Psoas muscle (tissue), 8 donors: ENCODE data around the gene CPSF7. TPM values are rescaled to one million over a fixed set of nuclear protein-coding genes. Genes with fewer than 3 reads are reported as not detected.
A peak's percentile ranks its signal among the peaks of the same experiment; 100 is the strongest.

Experiments
- ATAC-seq, 4 donors: fragments of 200-7000 bp; cut with Tn5 transposase; one replicate each; pipeline ENCODE4 v1.9.1; 2020; ENCODE audit warnings: moderate library complexity in 3 of 4, mild to moderate bottlenecking in 2 of 4
- DNase-seq, 2 donors: peaks; one replicate each; pipeline ENCODE4 v3.0.0-alpha.2; 2020
- H3K27ac ChIP-seq: fragments of 200-600 bp; one replicate; pipeline ENCODE4 v1.8.0; 2022
- H3K27me3 ChIP-seq, 3 donors: fragments of 200-600 bp in 1 of 3; one replicate each; pipeline versions ENCODE4 v1.6.1 to v1.8.0; 2013 to 2022; ENCODE audit warnings: low read length in 2 of 3, mild to moderate bottlenecking in 2 of 3, moderate library complexity in 1 of 3; ENCODE audit not compliant: insufficient read depth in 3 of 3
- H3K36me3 ChIP-seq, 2 donors: fragments of 200-600 bp in 1 of 2; one replicate each; pipeline versions ENCODE4 v1.6.1 to v1.8.0; 2013 to 2022; ENCODE audit warnings: low read depth in 1 of 2, mild to moderate bottlenecking in 1 of 2, moderate library complexity in 1 of 2; ENCODE audit not compliant: insufficient read depth in 1 of 2
- H3K4me1 ChIP-seq: fragments of 200-600 bp; one replicate; pipeline ENCODE4 v1.8.0; 2022
- H3K4me3 ChIP-seq: fragments of 200-600 bp; one replicate; pipeline ENCODE4 v1.8.0; 2022; ENCODE audit warnings: mild to moderate bottlenecking
- H3K9me3 ChIP-seq: fragments of 200-600 bp; one replicate; pipeline ENCODE4 v1.8.0; 2022
- CTCF ChIP-seq: fragments of 200-600 bp; IDR thresholded peaks from one replicate; pipeline ENCODE4 v1.8.0; 2022; ENCODE audit warnings: antibody characterized with exemption
- WGBS, 3 donors: extraction: QIAGEN DNeasy Blood & Tissue Kit; methylation state at CpG; one replicate each; pipeline versions ENCODE4 v1.1.6 to v1.1.7; 2013; 5-methylcytosine and 5-hydroxymethylcytosine counted together
- intact Hi-C, 2 donors: fragments of 100-400 bp; cut with DNase I; formaldehyde crosslinking; loops; one replicate each; pipeline versions ENCODE4 v1.11.0 to v1.14.2; 2022
- polyA plus RNA-seq, 3 donors: library from polyadenylated mRNA; stranded (reverse); fragments of 200-250 nt; gene quantifications; one replicate each; pipeline ENCODE4 v1.2.3, GENCODE V29; 2013
- total RNA-seq, 4 donors: library from RNA; stranded (reverse); fragmentation: NEBNext Ultra II Directional in 2 of 4; extraction: Animal tissue kit (Norgen Biotek cat#: 25700) in 2 of 4; gene quantifications; one replicate each; pipeline versions ENCODE4 v1.2.1 to v1.2.4, GENCODE V29; 2021 to 2023
- donor health status: healthy with polysubstance abuse.
- donor health status: DM: no; HTN: no; CAD: no; lungs with moderate emphysema.
- donor health status: Bipolar disorder and iron deficiency.
- donor health status: healthy.
- donor health status: DM: yes; HTN: yes; CAD: no.
- donor health status: DM: no; HTN: no; CAD: no.
- donor health status: DM: no; HTN: no; CAD: no.
- donor health status: DM: yes; HTN: yes; CAD: no.

Gene CPSF7
- total and polyA plus RNA-seq, 7 donors = 28.2 to 66.2 (median 51.1) TPM

DNA sequence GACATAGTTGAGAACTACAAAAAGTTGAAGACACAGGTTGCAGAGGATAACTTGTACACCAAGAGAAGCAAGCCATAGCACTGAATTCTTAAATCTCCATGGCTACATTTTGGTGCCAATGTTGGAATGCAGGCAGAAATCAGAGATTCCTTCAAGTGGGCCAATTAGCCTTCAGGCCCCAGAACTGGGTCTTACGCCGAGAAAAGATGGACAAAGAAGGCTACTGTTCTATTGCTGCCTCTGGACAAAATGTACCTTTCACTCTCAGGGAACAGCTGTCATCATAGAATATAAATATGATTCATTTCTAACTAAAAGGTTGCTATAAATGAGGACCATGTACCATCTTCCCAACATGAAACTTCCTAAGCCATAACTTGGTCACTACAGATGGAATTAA lies 23.7 kb downstream of the CPSF7 start:
- Histone ChIP-seq H3K4me3 (no peak overlapping the region), H3K27me3 (no peaks in the 10 kb centered on the region), H3K27ac (no peak overlapping the region), H3K4me1 (peaks cover 4% of the 10 kb centered on the region), H3K36me3 (peaks cover 24 to 100% of the 10 kb centered on the region in 2 donors), H3K9me3 (no peaks in the 10 kb centered on the region)
- ATAC-seq = peak in 3 of 4 donors; percentile 57 to 72 (median 64)
- no peak for DNase-seq
- WGBS, 3 donors = 49 to 80% (median 65%) methylated on average over 2 of the region's 2 CpGs
- intact Hi-C loops = no loop called here
- TF ChIP-seq CTCF = no peak

DNA sequence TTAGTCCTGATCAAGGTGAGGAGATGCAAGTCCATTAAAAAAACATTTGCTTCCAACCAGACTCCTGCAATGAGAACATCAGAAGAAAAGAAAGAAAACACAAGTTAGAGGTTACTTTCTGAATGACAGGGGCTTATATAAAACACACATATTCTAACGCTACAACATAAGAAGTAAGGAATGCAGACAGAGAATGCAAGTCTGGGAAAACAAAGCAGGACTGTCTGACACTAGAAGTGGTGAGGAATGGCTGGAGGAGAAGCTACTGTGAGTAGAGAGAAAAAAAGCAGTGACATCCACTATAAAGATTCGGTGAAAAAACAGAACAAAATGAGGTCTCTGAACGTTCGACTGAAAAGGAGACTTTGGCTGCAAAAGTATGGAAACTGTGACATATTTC lies 25.1 kb downstream of the CPSF7 start:
- H3K27ac ChIP-seq = no peak overlapping the region
- H3K4me1 ChIP-seq = peaks cover 4% of the 10 kb centered on the region
- H3K4me3 ChIP-seq = no peak overlapping the region
- intact Hi-C loops = no loop called here
- DNase-seq = no peak
- ATAC-seq = no peak
- TF ChIP-seq CTCF = no peak
- peaks cover 24 to 98% of the 10 kb centered on the region in 2 donors for H3K36me3 ChIP-seq
- 78 to 82% (median 79%) methylated on average over 4 of the region's 4 CpGs for WGBS, 3 donors
- no peaks in the 10 kb centered on the region for H3K9me3 ChIP-seq
- no peaks in the 10 kb centered on the region for H3K27me3 ChIP-seq

DNA sequence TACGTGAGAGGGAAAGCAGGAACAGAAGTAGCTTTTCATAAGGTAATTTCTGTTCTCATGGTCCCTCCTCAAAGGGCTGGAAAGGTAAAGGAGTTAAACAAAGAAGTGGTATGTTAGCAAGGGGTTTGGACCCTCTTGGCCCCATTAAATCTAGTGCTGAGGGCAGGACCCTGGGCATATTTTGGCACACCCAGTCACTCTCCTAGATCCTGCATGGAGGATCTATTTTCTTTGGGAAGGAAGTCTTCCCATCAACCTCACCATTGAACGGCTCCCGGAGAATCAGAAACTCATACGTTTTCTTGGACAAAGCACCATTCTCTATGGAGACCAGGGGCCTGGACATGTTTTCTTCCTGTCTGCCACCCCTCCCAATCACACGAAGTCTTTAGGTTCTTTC lies 25.7 kb downstream of the CPSF7 start:
- H3K9me3 ChIP-seq = no peaks in the 10 kb centered on the region
- no peak overlapping the region for H3K27ac ChIP-seq
- H3K36me3 ChIP-seq = peaks cover 24 to 97% of the 10 kb centered on the region in 2 donors
- DNase-seq (no peak), ATAC-seq (no peak)
- H3K4me3 ChIP-seq = no peak overlapping the region
- H3K27me3 ChIP-seq = no peaks in the 10 kb centered on the region
- intact Hi-C loops = no loop called here
- H3K4me1 ChIP-seq = peaks cover 4% of the 10 kb centered on the region
- TF ChIP-seq CTCF = no peak
- 71 to 82% (median 74%) methylated on average over 5 of the region's 5 CpGs for WGBS, 3 donors

GRCh38 chr11:61403658-61404057 lies 26.1 kb downstream of the CPSF7 start:
- H3K27me3 ChIP-seq = no peaks in the 10 kb centered on the region
- H3K36me3 ChIP-seq = peaks cover 24 to 97% of the 10 kb centered on the region in 2 donors
- no peak overlapping the region for H3K27ac ChIP-seq
- no peak for DNase-seq
- no peak for TF ChIP-seq CTCF
- H3K9me3 ChIP-seq = no peaks in the 10 kb centered on the region
- no peak for ATAC-seq
- no peak overlapping the region for H3K4me3 ChIP-seq
- peaks cover 4% of the 10 kb centered on the region for H3K4me1 ChIP-seq
- intact Hi-C loops = no loop called here
- 92 to 100% (median 93%) methylated on average over 1 of the region's 1 CpG for WGBS, 3 donors

- DNase-seq (no peak), ATAC-seq (no peak)
- Histone ChIP-seq H3K27ac (no peak overlapping the region), H3K9me3 (no peaks in the 10 kb centered on the region), H3K27me3 (no peaks in the 10 kb centered on the region), H3K4me3 (no peak overlapping the region), H3K4me1 (peaks cover 4% of the 10 kb centered on the region), H3K36me3 (peaks cover 20 to 97% of the 10 kb centered on the region in 2 donors)
- no peak for TF ChIP-seq CTCF
- WGBS, 3 donors = 90 to 95% (median 93%) methylated on average over 2 of the region's 2 CpGs
- intact Hi-C loops = no loop called here
Observed at GRCh38 chr11:61401573-61401972, 28.2 kb downstream of the CPSF7 start.
